Hippocampal formation (tissue), 2 donors: ENCODE results near the gene EXOC3L2.
"Not testable (repeated sequence)": the region's sequence is repeated elsewhere in the genome, so short reads cannot be mapped to it uniquely, and the experiment has no call there.

Source experiments
- DNase-seq, 2 donors: peaks; one replicate each; lab custom pipeline; 2025; lab: John Stamatoyannopoulos, UW

Gene EXOC3L2

GRCh38 chr19:45245334-45245787, at the start of gene EXOC3L2:
EXOC3L2 (minus strand) TSS chr19:45245407; CDS start chr19:45239045, 6,362 bp downstream.
- no peak for DNase-seq

- peak; percentile 17 to 54 for DNase-seq
Measured at GRCh38 chr19:45294291-45295029, 49.3 kb upstream of the EXOC3L2 start.

GRCh38 chr19:45293682-45294081, 48.5 kb upstream of the EXOC3L2 start:
- no peak for DNase-seq

- DNase-seq: no peak
Measured at GRCh38 chr19:45291834-45292233, 46.6 kb upstream of the EXOC3L2 start.

- no peak for DNase-seq
Measured at GRCh38 chr19:45290381-45290931, 45.2 kb upstream of the EXOC3L2 start.

- no peak for DNase-seq
Measured at GRCh38 chr19:45283443-45284033, 38.3 kb upstream of the EXOC3L2 start.

- DNase-seq: no peak
Measured at GRCh38 chr19:45280471-45280961, 35.3 kb upstream of the EXOC3L2 start.

- no peak for DNase-seq
Measured at GRCh38 chr19:45279587-45280192, 34.5 kb upstream of the EXOC3L2 start.

GRCh38 chr19:45278087-45278486, 32.9 kb upstream of the EXOC3L2 start:
- no peak for DNase-seq

GRCh38 chr19:45276284-45276687, 31.1 kb upstream of the EXOC3L2 start:
- no peak for DNase-seq

- DNase-seq: no peak
Measured at GRCh38 chr19:45275370-45275971, 30.3 kb upstream of the EXOC3L2 start.

GRCh38 chr19:45273521-45273855, 28.3 kb upstream of the EXOC3L2 start:
- DNase-seq: no peak

GRCh38 chr19:45271735-45272108, 26.5 kb upstream of the EXOC3L2 start:
- DNase-seq: no peak

- no peak for DNase-seq
Measured at GRCh38 chr19:45271098-45271734, 26.0 kb upstream of the EXOC3L2 start.

- not testable (repeated sequence) for DNase-seq
Measured at GRCh38 chr19:45269939-45270338, 24.7 kb upstream of the EXOC3L2 start.

- no peak for DNase-seq
Measured at GRCh38 chr19:45267296-45267695, 22.1 kb upstream of the EXOC3L2 start.

- no peak for DNase-seq
Measured at GRCh38 chr19:45265375-45265774, 20.2 kb upstream of the EXOC3L2 start.

- no peak for DNase-seq
Measured at GRCh38 chr19:45264781-45265317, 19.6 kb upstream of the EXOC3L2 start.

GRCh38 chr19:45263013-45263412, 17.8 kb upstream of the EXOC3L2 start:
- no peak for DNase-seq

GRCh38 chr19:45262570-45262969, 17.4 kb upstream of the EXOC3L2 start:
- DNase-seq: no peak

GRCh38 chr19:45258862-45259261, 13.7 kb upstream of the EXOC3L2 start:
- DNase-seq: no peak

GRCh38 chr19:45256836-45257235, 11.6 kb upstream of the EXOC3L2 start:
- no peak for DNase-seq
